Measurements from ENCODE around the gene ATAT1. TPM values are rescaled to one million over a fixed set of nuclear protein-coding genes. Genes with fewer than 3 reads are reported as not detected.

The ATAT1 gene
- total RNA-seq, 2 experiments from 2014 or later = 10.4 to 17.8 TPM

GRCh38 chr6:30614843-30615218 is 11.8 kb upstream of the ATAT1 start:
- peak; percentile 97 for DNase-seq (ENCODE audit: low spot score)
- intact Hi-C loops (cut with micrococcal nuclease; ENCODE audit: unreplicated experiment) = loop anchor here (2.0 to 5.0 kb wide), 4 partner anchors 58 to 587 kb away; partner anchors contain the start of genes FLOT1, GNL1, IER3 and PPP1R18
- TF ChIP-seq EZH2phosphoT487 (IDR thresholded peaks at IDR 0.05; ENCODE audit: borderline replicate concordance, low read depth, low read length) (no peak), CTCF (conservative IDR thresholded peaks at IDR 0.05; ENCODE audit: low read length) (no peak)
- no peaks in the 10 kb centered on the region for H3K9me2 ChIP-seq (ENCODE audit: insufficient read depth, low read length)
- peak overlapping the region; percentile 88 for H3K4me3 ChIP-seq (ENCODE audit: low read depth, low read length, poor library complexity, severe bottlenecking)
- POLR2A ChIA-PET = interaction anchor here (0.6 to 3.6 kb wide), 14 partner anchors 16 to 882 kb away, joined by 3 to 38 read pairs (median 5); partner anchors contain the start of genes MDC1 and TUBB
- H3K4me2 ChIP-seq (ENCODE audit: low read length) = peak overlapping the region; percentile 99
- no TSS peak for BruUV-seq (replicated peaks)
- H3K4me1 ChIP-seq (ENCODE audit: insufficient read depth, low read length, poor library complexity, severe bottlenecking) = peaks cover 37% of the 10 kb centered on the region
- H4K20me1 ChIP-seq (ENCODE audit: insufficient read depth, low read length) = peaks cover 30% of the 10 kb centered on the region; the same call in 1 of the 2 replicates
- peaks cover 75% of the 10 kb centered on the region for H3K79me2 ChIP-seq (ENCODE audit: insufficient read depth, low read depth, low read length)
- peaks cover 71% of the 10 kb centered on the region for H3K36me3 ChIP-seq (ENCODE audit: insufficient read depth, low read length)
- H3K27ac ChIP-seq (ENCODE audit: low read depth, low read length, poor library complexity, severe bottlenecking) = peak overlapping the region; percentile 91
- no peak overlapping the region for H2AFZ ChIP-seq (ENCODE audit: low read length)
- H3K9me3 ChIP-seq (ENCODE audit: low read length) = no peaks in the 10 kb centered on the region
- CTCF ChIA-PET (ENCODE audit: unreplicated experiment) = no interaction called here

GRCh38 chr6:30615219-30615957 is 11.3 kb upstream of the ATAT1 start:
- Histone ChIP-seq H3K4me2 (ENCODE audit: low read length) (peak overlapping the region; percentile 99), H4K20me1 (ENCODE audit: insufficient read depth, low read length) (peaks cover 25% of the 10 kb centered on the region; the same call in 1 of the 2 replicates), H3K4me3 (ENCODE audit: low read depth, low read length, poor library complexity, severe bottlenecking) (peak overlapping the region; percentile 88), H3K27ac (ENCODE audit: low read depth, low read length, poor library complexity, severe bottlenecking) (peak overlapping the region; percentile 91), H3K4me1 (ENCODE audit: insufficient read depth, low read length, poor library complexity, severe bottlenecking) (peaks cover 37% of the 10 kb centered on the region), H2AFZ (ENCODE audit: low read length) (no peak overlapping the region), H3K9me3 (ENCODE audit: low read length) (no peaks in the 10 kb centered on the region), H3K79me2 (ENCODE audit: insufficient read depth, low read depth, low read length) (peaks cover 75% of the 10 kb centered on the region), H3K9me2 (ENCODE audit: insufficient read depth, low read length) (no peaks in the 10 kb centered on the region), H3K36me3 (ENCODE audit: insufficient read depth, low read length) (peaks cover 69% of the 10 kb centered on the region)
- TSS peak; percentile 38 for BruUV-seq (replicated peaks)
- ChIA-PET CTCF (ENCODE audit: unreplicated experiment) (no interaction called here), POLR2A (interaction anchor here (0.6 to 3.6 kb wide), 13 partner anchors 16 to 881 kb away, joined by 3 to 38 read pairs (median 5); partner anchors contain the start of genes MDC1 and TUBB)
- intact Hi-C loops (cut with micrococcal nuclease; ENCODE audit: unreplicated experiment) = loop anchor here (2.0 to 5.0 kb wide), 4 partner anchors 59 to 587 kb away; partner anchors contain the start of genes FLOT1, GNL1, IER3 and PPP1R18
- peak; percentile 80 for DNase-seq (ENCODE audit: low spot score)
- no peak for TF ChIP-seq CTCF (conservative IDR thresholded peaks at IDR 0.05; ENCODE audit: low read length)
- TF ChIP-seq EZH2phosphoT487 (IDR thresholded peaks at IDR 0.05; ENCODE audit: borderline replicate concordance, low read depth, low read length) = no peak

Data from OCI-LY7 (cell line).